ENCODE data around the gene ZBED5.
"Not testable (repeated sequence)": the region's sequence is repeated elsewhere in the genome, so short reads cannot be mapped to it uniquely, and the experiment has no call there.

- TF ChIP-seq CTCF (IDR thresholded peaks at IDR 0.05; ENCODE audit: low read depth, low read length, missing input control); TAF1 (conservative IDR thresholded peaks at IDR 0.05); MAX (IDR thresholded peaks at IDR 0.05); FOXA1 (IDR thresholded peaks at IDR 0.05); ZBTB33 (IDR thresholded peaks at IDR 0.05); JUND (IDR thresholded peaks at IDR 0.05); EGR1 (IDR thresholded peaks at IDR 0.05; ENCODE audit: low read depth in 2 of 2); RAD21 (IDR thresholded peaks at IDR 0.05): not testable (repeated sequence)
These were observed 26.4 kb upstream of the ZBED5 start for GRCh38 chr11:10884292-10884691.
